H9 (cell line): ENCODE measurements around the gene COL4A2. TPM values are rescaled to one million over a fixed set of nuclear protein-coding genes. Genes with fewer than 3 reads are reported as not detected.
A peak's percentile ranks its signal among the peaks of the same experiment; 100 is the strongest.

Source experiments
- DNase-seq: peaks from one replicate; pipeline ENCODE4 v3.0.0-alpha.2; 2017
- H2AFZ ChIP-seq: one replicate; pipeline ENCODE4 v1.6.1; 2013; ENCODE audit warnings: mild to moderate bottlenecking, low read length, control low read depth, moderate library complexity
- H2AK5ac ChIP-seq: 2 replicates; pipeline ENCODE4 v1.6.1; 2013; ENCODE audit warnings: low read length, control low read depth, mixed read lengths; ENCODE audit not compliant: insufficient read length
- H2BK120ac ChIP-seq: one replicate; pipeline ENCODE4 v1.6.1; 2013; ENCODE audit warnings: low read depth, mild to moderate bottlenecking, low read length, control low read depth, inconsistent platforms; ENCODE audit not compliant: poor library complexity, severe bottlenecking
- H2BK12ac ChIP-seq: 2 replicates; pipeline ENCODE4 v1.6.1; 2013; ENCODE audit warnings: low read length, control low read depth, mixed read lengths, low read depth; ENCODE audit not compliant: insufficient read length
- H2BK15ac ChIP-seq: 2 replicates; pipeline ENCODE4 v1.6.1; 2013; ENCODE audit warnings: low read depth, low read length, control low read depth
- H2BK20ac ChIP-seq: one replicate; pipeline ENCODE4 v1.6.1; 2013; ENCODE audit warnings: low read depth, mild to moderate bottlenecking, low read length, control low read depth, inconsistent platforms; ENCODE audit not compliant: poor library complexity, severe bottlenecking
- H2BK5ac ChIP-seq: 2 replicates; pipeline ENCODE4 v1.6.1; 2013; ENCODE audit warnings: low read length, control low read depth, mixed read lengths; ENCODE audit not compliant: insufficient read length
- H3K14ac ChIP-seq: 2 replicates; pipeline ENCODE4 v1.6.1; 2013; ENCODE audit warnings: low read length, control low read depth; ENCODE audit not compliant: insufficient read depth
- H3K18ac ChIP-seq: 2 replicates; pipeline ENCODE4 v1.6.1; 2013; ENCODE audit warnings: low read depth, mild to moderate bottlenecking, mixed read lengths, low read length, control low read depth; ENCODE audit not compliant: insufficient read length
- H3K23ac ChIP-seq: 2 replicates; pipeline ENCODE4 v1.6.1; 2013; ENCODE audit warnings: low read length, control low read depth, mixed read lengths, low read depth; ENCODE audit not compliant: insufficient read length
- H3K23me2 ChIP-seq: 2 replicates; pipeline ENCODE4 v1.6.1; 2013; ENCODE audit warnings: low read depth, mild to moderate bottlenecking, mixed read lengths, low read length, control low read depth; ENCODE audit not compliant: insufficient read length, poor library complexity, severe bottlenecking
- H3K27ac ChIP-seq: 2 replicates; pipeline ENCODE4 v1.5.1; 2013; ENCODE audit warnings: low read length, control low read depth, mixed read lengths, low read depth; ENCODE audit not compliant: insufficient read length
- H3K27me3 ChIP-seq: 2 replicates; pipeline ENCODE4 v1.6.1; 2013; ENCODE audit warnings: low read length, control low read depth, inconsistent platforms; ENCODE audit not compliant: insufficient read depth
- H3K4ac ChIP-seq: 2 replicates; pipeline ENCODE4 v1.6.1; 2013; ENCODE audit warnings: low read depth, mild to moderate bottlenecking, control low read depth, inconsistent platforms, low read length, moderate library complexity
- H3K4me1 ChIP-seq: 2 replicates; pipeline ENCODE4 v1.6.1; 2013; ENCODE audit warnings: low read length, control low read depth, inconsistent platforms; ENCODE audit not compliant: insufficient read depth
- H3K4me2 ChIP-seq: 2 replicates; pipeline ENCODE4 v1.6.1; 2013; ENCODE audit warnings: low read length, control low read depth, mixed read lengths; ENCODE audit not compliant: insufficient read length, insufficient read depth
- H3K56ac ChIP-seq: 2 replicates; pipeline ENCODE4 v1.6.1; 2013; ENCODE audit warnings: low read depth, mild to moderate bottlenecking, mixed read lengths, low read length, control low read depth; ENCODE audit not compliant: insufficient read length
- H3K79me1 ChIP-seq: 2 replicates; pipeline ENCODE4 v1.6.1; 2013; ENCODE audit warnings: low read depth, mild to moderate bottlenecking, moderate library complexity, low read length, control low read depth, inconsistent platforms; ENCODE audit not compliant: insufficient read depth, poor library complexity, severe bottlenecking
- H3K79me2 ChIP-seq: 2 replicates; pipeline ENCODE4 v1.6.1; 2013; ENCODE audit warnings: low read length, control low read depth, inconsistent platforms; ENCODE audit not compliant: insufficient read depth
- H3K9ac ChIP-seq: 2 replicates; pipeline ENCODE4 v1.6.1; 2013; ENCODE audit warnings: low read length, control low read depth, mixed read lengths; ENCODE audit not compliant: insufficient read length; ENCODE audit errors: extremely low read depth
- H3K9me3 ChIP-seq: one replicate; pipeline ENCODE4 v1.6.1; 2013; ENCODE audit warnings: low read depth, low read length, inconsistent platforms; ENCODE audit not compliant: control insufficient read depth
- H3T11ph ChIP-seq: one replicate; pipeline ENCODE4 v1.6.1; 2013; ENCODE audit warnings: mild to moderate bottlenecking, low read length, control low read depth, inconsistent platforms
- H4K20me1 ChIP-seq: one replicate; pipeline ENCODE4 v1.6.1; 2013; ENCODE audit not compliant: control insufficient read depth, insufficient read length, insufficient read depth
- H4K5ac ChIP-seq: 2 replicates; pipeline ENCODE4 v1.6.1; 2013; ENCODE audit warnings: low read depth, mild to moderate bottlenecking, mixed read lengths, low read length, control low read depth; ENCODE audit not compliant: insufficient read length
- H4K8ac ChIP-seq: replicated peaks from 2 replicates; pipeline ENCODE4 v1.6.1; 2013; ENCODE audit warnings: low read length, control low read depth, mixed read lengths, low read depth; ENCODE audit not compliant: insufficient read length
- H4K91ac ChIP-seq: 2 replicates; pipeline ENCODE4 v1.6.1; 2013; ENCODE audit warnings: low read depth, mild to moderate bottlenecking, moderate library complexity, mixed read lengths, low read length, control low read depth; ENCODE audit not compliant: insufficient read length
- H3K27ac Mint-ChIP-seq, 3 experiments: 2 replicates in 2 of 3; 3 replicates in 1 of 3; pipeline ENCODE4 v1.8.0; 2020 to 2021; ENCODE audit warnings: mixed read lengths in 3 of 3, mild to moderate bottlenecking in 1 of 3, moderate library complexity in 1 of 3
- H3K27me3 Mint-ChIP-seq: 2 replicates; pipeline ENCODE4 v1.8.0; 2021; ENCODE audit warnings: low read depth, mild to moderate bottlenecking, moderate library complexity, mixed read lengths
- H3K36me3 Mint-ChIP-seq, 3 experiments: 2 replicates in 2 of 3; 3 replicates in 1 of 3; pipeline ENCODE4 v1.8.0; 2020 to 2021; ENCODE audit warnings: low read depth in 3 of 3, mixed read lengths in 3 of 3; ENCODE audit not compliant: insufficient read depth in 1 of 3
- H3K4me1 Mint-ChIP-seq, 2 experiments: 2 replicates each; pipeline ENCODE4 v1.8.0; 2020; ENCODE audit warnings: mixed read lengths in 2 of 2
- H3K4me3 Mint-ChIP-seq, 2 experiments: 2 replicates in 1 of 2; 3 replicates in 1 of 2; pipeline ENCODE4 v1.8.0; 2020 to 2021; ENCODE audit warnings: mild to moderate bottlenecking in 2 of 2, mixed read lengths in 2 of 2, moderate library complexity in 1 of 2
- H3K9me3 Mint-ChIP-seq, 2 experiments: 2 replicates in 1 of 2; 3 replicates in 1 of 2; pipeline ENCODE4 v1.8.0; 2020; ENCODE audit warnings: mild to moderate bottlenecking in 2 of 2, mixed read lengths in 2 of 2, moderate library complexity in 1 of 2
- CTCF ChIP-seq: fragments of 200-600 bp; sonication (generic); conservative IDR thresholded peaks from 3 replicates; pipeline ENCODE4 v1.8.0; 2021; ENCODE audit warnings: antibody characterized with exemption, mild to moderate bottlenecking
- WGBS: extraction: QIAGEN DNeasy Blood & Tissue Kit; methylation state at CpG from one replicate; pipeline ENCODE4 v1.1.7; 2013; ENCODE audit warnings: missing lambda C conversion rate, low lambda C conversion rate, mixed read lengths; ENCODE audit not compliant: insufficient read length; ENCODE audit errors: extremely low coverage; 5-methylcytosine and 5-hydroxymethylcytosine counted together
- total RNA-seq: library from RNA; stranded (reverse); gene quantifications from 2 replicates; pipeline ENCODE4 v1.2.1, GENCODE V29; 2021

COL4A2 gene
- total RNA-seq, 1 experiment from 2014 or later = 76.5 TPM

GRCh38 chr13:110498327-110498726 lies 191.2 kb downstream of the COL4A2 start:
- no peak overlapping the region for H3K4ac ChIP-seq
- no peak overlapping the region for H2BK120ac ChIP-seq
- H2BK20ac ChIP-seq = no peak overlapping the region
- no peaks in the 10 kb centered on the region for H3K27me3 ChIP-seq
- H3K9me3 ChIP-seq = no peaks in the 10 kb centered on the region
- no peak overlapping the region for H3K23ac ChIP-seq
- H3K79me1 ChIP-seq = no peaks in the 10 kb centered on the region
- H3K18ac ChIP-seq = no peak overlapping the region
- H2AK5ac ChIP-seq = no peak overlapping the region
- no peak for TF ChIP-seq CTCF
- H3K56ac ChIP-seq = no peak overlapping the region
- no peak overlapping the region for H2BK5ac ChIP-seq
- no peak overlapping the region for H3T11ph ChIP-seq
- H3K23me2 ChIP-seq = no peaks in the 10 kb centered on the region
- peaks cover 0 to 9% of the 10 kb centered on the region in 2 experiments; a peak in 1 of 5 replicates for H3K9me3 Mint-ChIP-seq
- no peak overlapping the region for H2BK12ac ChIP-seq
- no peak for DNase-seq
- no peak overlapping the region for H3K9ac ChIP-seq
- H2AFZ ChIP-seq = no peak overlapping the region
- no peaks in the 10 kb centered on the region for H3K4me1 Mint-ChIP-seq
- no peak overlapping the region for H3K4me2 ChIP-seq
- H3K4me1 ChIP-seq = no peaks in the 10 kb centered on the region
- no peaks in the 10 kb centered on the region for H3K27me3 Mint-ChIP-seq
- no peak overlapping the region for H2BK15ac ChIP-seq
- peak overlapping the region in 1 of 3 experiments; percentile 49; a peak in 1 of 7 replicates for H3K27ac Mint-ChIP-seq
- H3K4me3 Mint-ChIP-seq = no peak overlapping the region
- peaks cover 62 to 79% (median 78%) of the 10 kb centered on the region in 3 experiments for H3K36me3 Mint-ChIP-seq
- no peaks in the 10 kb centered on the region for H3K79me2 ChIP-seq
- no peak overlapping the region for H3K14ac ChIP-seq
- no peak overlapping the region for H4K91ac ChIP-seq
- H4K8ac ChIP-seq = no peak overlapping the region
- no peak overlapping the region for H4K5ac ChIP-seq
- no CpG with 5 or more reads among the region's 5 CpGs for WGBS
- no peaks in the 10 kb centered on the region for H4K20me1 ChIP-seq
- no peak overlapping the region for H3K27ac ChIP-seq
